ENCODE results near the gene SLC6A11. TPM values are rescaled to one million over a fixed set of nuclear protein-coding genes. Genes with fewer than 3 reads are reported as not detected.

SLC6A11 gene
- total RNA-seq, 1 experiment from 2014 or later, result 0.85 TPM

DNA sequence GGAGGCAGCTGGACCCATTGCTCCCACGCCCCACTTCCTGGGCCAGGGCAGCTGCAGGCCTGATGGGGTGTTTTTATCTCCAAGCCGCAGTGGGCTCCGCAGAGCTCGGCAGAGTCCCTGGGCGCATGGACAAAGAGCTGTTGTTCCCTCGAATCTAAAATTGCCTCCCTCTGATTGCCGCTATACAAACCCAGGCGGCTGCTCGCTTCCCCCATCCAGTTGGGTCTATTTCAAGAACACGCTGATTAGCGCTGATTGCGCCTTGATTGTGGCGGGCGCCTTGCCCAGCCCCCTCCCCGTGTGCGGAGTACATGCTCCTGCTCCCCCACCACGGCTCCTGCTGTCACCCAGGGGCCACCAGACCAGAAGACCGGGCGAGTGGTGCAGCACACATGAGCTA lies 133.2 kb downstream of the SLC6A11 start (continued):
- TF ChIP-seq, protein P1, sequence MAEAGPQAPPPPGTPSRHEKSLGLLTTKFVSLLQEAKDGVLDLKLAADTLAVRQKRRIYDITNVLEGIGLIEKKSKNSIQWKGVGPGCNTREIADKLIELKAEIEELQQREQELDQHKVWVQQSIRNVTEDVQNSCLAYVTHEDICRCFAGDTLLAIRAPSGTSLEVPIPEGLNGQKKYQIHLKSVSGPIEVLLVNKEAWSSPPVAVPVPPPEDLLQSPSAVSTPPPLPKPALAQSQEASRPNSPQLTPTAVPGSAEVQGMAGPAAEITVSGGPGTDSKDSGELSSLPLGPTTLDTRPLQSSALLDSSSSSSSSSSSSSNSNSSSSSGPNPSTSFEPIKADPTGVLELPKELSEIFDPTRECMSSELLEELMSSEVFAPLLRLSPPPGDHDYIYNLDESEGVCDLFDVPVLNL (CRISPR knock-in tag; IDR thresholded peaks at IDR 0.05; ENCODE audit: borderline replicate concordance, low read depth), result no peak
- no peak for TF ChIP-seq FOXK1 (CRISPR knock-in tag; IDR thresholded peaks at IDR 0.05)
- no peak for TF ChIP-seq SOX15 (CRISPR knock-in tag; IDR thresholded peaks at IDR 0.05)
- TF ChIP-seq GRHL2 (CRISPR knock-in tag; IDR thresholded peaks at IDR 0.05; ENCODE audit: insufficient replicate concordance, severe bottlenecking), result no peak
- TF ChIP-seq ETV6 (CRISPR knock-in tag; IDR thresholded peaks at IDR 0.05), result no peak
- no peak for TF ChIP-seq ZSCAN18 (CRISPR knock-in tag; IDR thresholded peaks at IDR 0.05)
- no peak for TF ChIP-seq NR2C2 (CRISPR knock-in tag; IDR thresholded peaks at IDR 0.05)
- TF ChIP-seq, protein P2, sequence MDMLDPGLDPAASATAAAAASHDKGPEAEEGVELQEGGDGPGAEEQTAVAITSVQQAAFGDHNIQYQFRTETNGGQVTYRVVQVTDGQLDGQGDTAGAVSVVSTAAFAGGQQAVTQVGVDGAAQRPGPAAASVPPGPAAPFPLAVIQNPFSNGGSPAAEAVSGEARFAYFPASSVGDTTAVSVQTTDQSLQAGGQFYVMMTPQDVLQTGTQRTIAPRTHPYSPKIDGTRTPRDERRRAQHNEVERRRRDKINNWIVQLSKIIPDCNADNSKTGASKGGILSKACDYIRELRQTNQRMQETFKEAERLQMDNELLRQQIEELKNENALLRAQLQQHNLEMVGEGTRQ (CRISPR knock-in tag; IDR thresholded peaks at IDR 0.05), result no peak
- no peak for TF ChIP-seq E2F5 (CRISPR knock-in tag; IDR thresholded peaks at IDR 0.05)

- Mint-ChIP-seq H3K4me3 (no peak overlapping the region), H3K27ac (no peak overlapping the region), H3K36me3 (no peaks in the 10 kb centered on the region), H3K9me3 (no peaks in the 10 kb centered on the region), H3K27me3 (ENCODE audit: low read depth) (no peaks in the 10 kb centered on the region; the same call in 1 of the 2 replicates), H3K4me1 (no peaks in the 10 kb centered on the region)
- POLR2A ChIA-PET, result no interaction called here
- TF ChIP-seq FOXJ3 (CRISPR knock-in tag; IDR thresholded peaks at IDR 0.05; ENCODE audit: borderline replicate concordance) (no peak), NFATC4 (CRISPR knock-in tag; IDR thresholded peaks at IDR 0.05) (no peak), EMX1 (CRISPR knock-in tag; IDR thresholded peaks at IDR 0.05) (no peak), E2F5 (CRISPR knock-in tag; IDR thresholded peaks at IDR 0.05) (no peak), ZNF317 (CRISPR knock-in tag; IDR thresholded peaks at IDR 0.05; ENCODE audit: borderline replicate concordance, low read depth) (no peak), TCF7 (CRISPR knock-in tag; IDR thresholded peaks at IDR 0.05; ENCODE audit: low read depth) (no peak), TP53 (CRISPR knock-in tag; IDR thresholded peaks at IDR 0.05) (no peak), NFE2L1 (CRISPR knock-in tag; IDR thresholded peaks at IDR 0.05) (no peak), SMAD3 (CRISPR knock-in tag; IDR thresholded peaks at IDR 0.05; ENCODE audit: borderline replicate concordance) (no peak), IRF2 (CRISPR knock-in tag; IDR thresholded peaks at IDR 0.05; ENCODE audit: borderline replicate concordance, low read depth) (no peak)
- TF ChIP-seq, protein P3, sequence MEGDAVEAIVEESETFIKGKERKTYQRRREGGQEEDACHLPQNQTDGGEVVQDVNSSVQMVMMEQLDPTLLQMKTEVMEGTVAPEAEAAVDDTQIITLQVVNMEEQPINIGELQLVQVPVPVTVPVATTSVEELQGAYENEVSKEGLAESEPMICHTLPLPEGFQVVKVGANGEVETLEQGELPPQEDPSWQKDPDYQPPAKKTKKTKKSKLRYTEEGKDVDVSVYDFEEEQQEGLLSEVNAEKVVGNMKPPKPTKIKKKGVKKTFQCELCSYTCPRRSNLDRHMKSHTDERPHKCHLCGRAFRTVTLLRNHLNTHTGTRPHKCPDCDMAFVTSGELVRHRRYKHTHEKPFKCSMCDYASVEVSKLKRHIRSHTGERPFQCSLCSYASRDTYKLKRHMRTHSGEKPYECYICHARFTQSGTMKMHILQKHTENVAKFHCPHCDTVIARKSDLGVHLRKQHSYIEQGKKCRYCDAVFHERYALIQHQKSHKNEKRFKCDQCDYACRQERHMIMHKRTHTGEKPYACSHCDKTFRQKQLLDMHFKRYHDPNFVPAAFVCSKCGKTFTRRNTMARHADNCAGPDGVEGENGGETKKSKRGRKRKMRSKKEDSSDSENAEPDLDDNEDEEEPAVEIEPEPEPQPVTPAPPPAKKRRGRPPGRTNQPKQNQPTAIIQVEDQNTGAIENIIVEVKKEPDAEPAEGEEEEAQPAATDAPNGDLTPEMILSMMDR (IDR thresholded peaks at IDR 0.05), result no peak; the same call in 1 of the 2 replicates
- peak; percentile 71 for ATAC-seq
- DNase-seq (ENCODE audit: low spot score), result peak; percentile 40
- CTCF ChIA-PET, result interaction anchor here (0.6 to 1.8 kb wide), 31 partner anchors 9 to 192 kb away, joined by 3 to 27 read pairs (median 4); partner anchors contain the start of gene SLC6A1
These were observed 134.7 kb downstream of the SLC6A11 start for GRCh38 chr3:10950476-10951294.

Data from WTC11 (cell line).